Mesodermal cell (in vitro differentiated cells): ENCODE data around the gene MEP1B. TPM values are rescaled to one million over a fixed set of nuclear protein-coding genes. Genes with fewer than 3 reads are reported as not detected.
"Not testable (repeated sequence)": the region's sequence is repeated elsewhere in the genome, so short reads cannot be mapped to it uniquely, and the experiment has no call there.

Experiments used
- H3K27ac ChIP-seq: 2 replicates; pipeline ENCODE4 v1.7.0; 2013; ENCODE audit warnings: mild to moderate bottlenecking, low read depth, low read length, moderate library complexity; ENCODE audit not compliant: severe bottlenecking
- H3K36me3 ChIP-seq: 2 replicates; pipeline ENCODE4 v1.7.1; 2013; ENCODE audit warnings: mild to moderate bottlenecking, low read length, moderate library complexity; ENCODE audit not compliant: control insufficient read depth, insufficient read depth
- H3K4me1 ChIP-seq: one replicate; pipeline ENCODE4 v1.7.1; 2013; ENCODE audit warnings: mild to moderate bottlenecking, low read length; ENCODE audit not compliant: insufficient read depth, control insufficient read depth, poor library complexity, severe bottlenecking
- H3K4me3 ChIP-seq: 2 replicates; pipeline ENCODE4 v1.7.0; 2013; ENCODE audit warnings: low read length, control low read depth, mild to moderate bottlenecking; ENCODE audit not compliant: insufficient read depth, poor library complexity, severe bottlenecking; ENCODE audit errors: extremely low read depth
- H3K9me3 ChIP-seq: 2 replicates; pipeline ENCODE4 v1.7.1; 2013; ENCODE audit warnings: mild to moderate bottlenecking, low read length, moderate library complexity; ENCODE audit not compliant: control insufficient read depth
- WGBS, 2 experiments: methylation state at CpG; one replicate each; pipeline ENCODE4 v1.1.5; 2013; ENCODE audit warnings: missing lambda C conversion rate in 2 of 2; ENCODE audit not compliant: insufficient coverage in 2 of 2; 5-methylcytosine and 5-hydroxymethylcytosine counted together
- polyA plus RNA-seq, 2 experiments: library from polyadenylated mRNA; stranded (reverse); fragments of 50-300 nt; gene quantifications; one replicate each; pipeline ENCODE4 v1.2.3, GENCODE V29; 2013

Gene MEP1B
- not detected for polyA plus RNA-seq (2013, experiment 1 of 2)
- not detected for polyA plus RNA-seq (2013, experiment 2 of 2)

GRCh38 chr18:32189790-32190189 lies at the start of gene MEP1B:
Gene MEP1B, plus strand, starts transcription at chr18:32190039. Its CDS starts 32 bp downstream, at chr18:32190071.
- Histone ChIP-seq H3K27ac (no peak within 1 kb of the TSS), H3K36me3 (no peaks in the 10 kb centered on the region), H3K9me3 (no peaks in the 10 kb centered on the region), H3K4me1 (no peaks in the 10 kb centered on the region), H3K4me3 (no peak within 1 kb of the TSS)
- WGBS, 2 experiments = 93% methylated on average over 2 of the region's 2 CpGs; no CpG with 5 or more reads in 1 of the 2 experiments

GRCh38 chr18:32148185-32148870 lies 41.5 kb upstream of the MEP1B start:
- WGBS, 2 experiments = no CpG with 5 or more reads among the region's 2 CpGs
- Histone ChIP-seq H3K4me1 (no peaks in the 10 kb centered on the region), H3K27ac (no peak overlapping the region), H3K4me3 (no peak overlapping the region), H3K9me3 (peaks cover 3% of the 10 kb centered on the region), H3K36me3 (no peaks in the 10 kb centered on the region)

GRCh38 chr18:32152705-32153448 lies 37.0 kb upstream of the MEP1B start:
- Histone ChIP-seq H3K4me3 (no peak overlapping the region), H3K27ac (no peak overlapping the region), H3K36me3 (no peaks in the 10 kb centered on the region), H3K4me1 (no peaks in the 10 kb centered on the region), H3K9me3 (peaks cover 3% of the 10 kb centered on the region)
- WGBS, 2 experiments = 73 to 94% methylated on average over 2 of the region's 5 CpGs

DNA sequence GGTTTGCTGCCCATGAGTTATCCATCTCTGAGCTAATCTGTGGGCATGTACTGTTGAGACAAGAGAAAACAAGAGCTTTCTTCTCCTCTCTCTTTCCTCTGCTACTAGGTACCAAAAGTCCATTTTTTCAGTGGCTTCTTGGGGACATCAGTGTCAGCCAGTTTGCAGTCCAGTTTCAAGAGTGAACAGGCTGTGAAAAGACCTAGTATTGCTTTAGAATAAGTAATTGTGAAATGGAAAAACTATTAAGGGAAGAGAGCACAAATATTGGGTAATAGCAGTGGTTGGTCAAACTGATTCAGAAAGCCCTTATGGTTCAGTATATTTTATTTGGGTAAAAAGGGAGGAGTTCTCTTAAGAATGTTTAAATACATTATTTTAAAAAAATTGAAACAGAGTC lies 33.0 kb upstream of the MEP1B start:
- Histone ChIP-seq H3K4me1 (no peaks in the 10 kb centered on the region), H3K9me3 (no peaks in the 10 kb centered on the region), H3K4me3 (no peak overlapping the region), H3K36me3 (no peaks in the 10 kb centered on the region), H3K27ac (no peak overlapping the region)

GRCh38 chr18:32157580-32157979 lies 32.3 kb upstream of the MEP1B start:
- Histone ChIP-seq H3K36me3 (no peaks in the 10 kb centered on the region), H3K4me1 (no peaks in the 10 kb centered on the region), H3K4me3 (no peak overlapping the region), H3K27ac (no peak overlapping the region), H3K9me3 (no peaks in the 10 kb centered on the region)
- WGBS, 2 experiments = 79 to 90% methylated on average over 4 to 5 of the region's 5 CpGs

DNA sequence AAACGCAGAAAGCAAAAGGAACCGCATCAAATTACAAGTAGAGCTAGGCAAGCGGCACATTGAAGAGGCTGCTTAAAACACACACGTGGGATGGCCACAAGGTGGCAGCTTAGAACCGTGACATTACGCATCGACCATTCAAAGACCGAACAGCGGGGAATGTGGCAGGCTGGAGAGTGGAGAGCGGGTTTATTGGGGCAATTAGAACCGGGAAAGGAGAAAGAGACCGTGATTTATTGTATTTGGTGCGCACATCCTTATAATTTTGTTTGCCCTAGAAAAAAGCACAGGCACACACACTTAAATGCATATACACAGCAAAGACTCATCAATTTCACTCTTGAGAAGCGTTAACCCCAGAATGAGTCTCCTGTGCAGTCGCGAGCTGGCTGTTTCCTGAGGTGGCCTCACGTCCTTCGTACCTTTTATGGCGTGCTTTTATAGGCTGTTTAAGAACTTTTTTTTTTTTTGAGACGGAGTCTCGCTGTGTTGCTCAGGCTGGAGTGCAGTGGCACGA lies 31.7 kb upstream of the MEP1B start:
- H3K27ac ChIP-seq = no peak overlapping the region
- WGBS, 2 experiments = 18 to 36% methylated on average over 16 to 17 of the region's 22 CpGs
- H3K4me3 ChIP-seq = no peak overlapping the region
- no peaks in the 10 kb centered on the region for H3K36me3 ChIP-seq
- no peaks in the 10 kb centered on the region for H3K9me3 ChIP-seq
- no peaks in the 10 kb centered on the region for H3K4me1 ChIP-seq

DNA sequence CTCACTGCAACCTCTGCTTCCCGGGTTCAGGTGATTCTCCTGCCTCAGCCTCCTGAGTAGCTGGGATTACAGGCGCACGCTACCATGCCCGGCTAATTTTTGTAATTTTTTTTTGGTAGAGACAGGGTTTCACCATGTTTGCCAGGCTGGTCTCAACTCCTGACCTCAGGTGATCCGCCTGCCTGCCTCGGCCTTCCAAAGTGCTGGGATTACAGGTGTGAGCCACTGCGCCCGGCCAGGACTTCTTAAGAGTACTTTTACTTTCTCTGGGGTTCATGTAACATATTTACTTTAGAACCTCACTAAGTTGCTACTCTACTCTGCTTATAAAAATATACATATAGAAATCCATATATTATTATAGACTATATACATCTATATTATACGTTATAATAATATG lies 31.2 kb upstream of the MEP1B start:
- WGBS, 2 experiments = 88 to 94% methylated on average over 4 of the region's 9 CpGs
- H3K9me3 ChIP-seq, H3K4me3 ChIP-seq, H3K4me1 ChIP-seq, H3K27ac ChIP-seq, H3K36me3 ChIP-seq: not testable (repeated sequence)

GRCh38 chr18:32160547-32160946 lies 29.3 kb upstream of the MEP1B start:
- no peaks in the 10 kb centered on the region for H3K9me3 ChIP-seq
- WGBS, 2 experiments = 73 to 78% methylated on average over 1 of the region's 2 CpGs

DNA sequence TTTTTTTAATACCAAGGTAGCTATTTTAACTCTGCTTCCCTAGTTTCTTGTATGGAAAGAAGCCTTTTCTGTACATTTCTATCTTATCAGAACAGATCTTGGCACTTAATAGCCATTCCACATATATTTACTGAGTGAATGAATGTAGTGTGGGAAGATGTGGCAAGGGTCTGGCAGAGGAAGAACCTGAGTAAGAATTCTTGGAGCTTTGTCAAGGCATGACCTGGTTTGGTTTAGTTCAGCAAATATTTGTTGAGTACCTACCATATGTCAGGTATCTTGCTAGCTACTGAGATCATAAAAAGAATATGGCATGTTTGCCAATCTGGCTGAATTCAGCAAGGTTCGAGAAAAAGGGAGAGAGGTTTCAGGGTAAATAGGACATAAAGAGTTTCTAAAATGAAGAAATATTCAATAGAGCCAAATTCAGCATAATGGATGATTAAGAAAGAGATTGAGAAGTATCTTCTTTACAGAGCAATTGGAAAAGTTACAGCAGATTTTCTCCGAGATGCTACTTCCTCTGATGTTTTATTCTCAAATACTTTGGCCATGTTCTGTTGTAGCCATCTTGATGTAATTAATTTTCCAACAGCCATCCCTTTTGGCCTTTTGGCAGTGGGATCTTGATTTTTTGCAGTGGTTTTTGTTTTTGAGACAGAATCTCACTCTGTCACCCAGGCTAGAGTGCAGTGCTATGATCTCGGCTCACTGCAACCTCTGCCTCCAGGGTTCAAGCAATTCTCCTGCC lies 21.7 kb upstream of the MEP1B start:
- 89 to 93% methylated on average over 3 of the region's 3 CpGs for WGBS, 2 experiments
- no peak overlapping the region for H3K27ac ChIP-seq
- no peaks in the 10 kb centered on the region for H3K9me3 ChIP-seq
- H3K36me3 ChIP-seq = no peaks in the 10 kb centered on the region
- no peaks in the 10 kb centered on the region for H3K4me1 ChIP-seq
- H3K4me3 ChIP-seq = no peak overlapping the region

More at GRCh38 chr18:32160547-32160946, 29.3 kb upstream of the MEP1B start:
- H3K4me1 ChIP-seq = no peaks in the 10 kb centered on the region
- H3K27ac ChIP-seq = no peak overlapping the region
- H3K36me3 ChIP-seq = no peaks in the 10 kb centered on the region
- H3K4me3 ChIP-seq = no peak overlapping the region

GRCh38 chr18:32173654-32174053 lies 16.2 kb upstream of the MEP1B start:
- no peaks in the 10 kb centered on the region for H3K4me1 ChIP-seq
- no peaks in the 10 kb centered on the region for H3K36me3 ChIP-seq
- H3K4me3 ChIP-seq = no peak overlapping the region
- WGBS, 2 experiments = 100% methylated on average over 1 of the region's 3 CpGs; no CpG with 5 or more reads in 1 of the 2 experiments
- no peaks in the 10 kb centered on the region for H3K9me3 ChIP-seq
- H3K27ac ChIP-seq = no peak overlapping the region
